ENCODE data around the gene FAM43A. TPM values are rescaled to one million over a fixed set of nuclear protein-coding genes. Genes with fewer than 3 reads are reported as not detected.

The FAM43A gene
- total and polyA plus RNA-seq, 2 of the 8 experiments (the other 6 are each of a cell fraction or from before 2014, with no cell fraction given), result 2.3 to 2.6 TPM

DNA sequence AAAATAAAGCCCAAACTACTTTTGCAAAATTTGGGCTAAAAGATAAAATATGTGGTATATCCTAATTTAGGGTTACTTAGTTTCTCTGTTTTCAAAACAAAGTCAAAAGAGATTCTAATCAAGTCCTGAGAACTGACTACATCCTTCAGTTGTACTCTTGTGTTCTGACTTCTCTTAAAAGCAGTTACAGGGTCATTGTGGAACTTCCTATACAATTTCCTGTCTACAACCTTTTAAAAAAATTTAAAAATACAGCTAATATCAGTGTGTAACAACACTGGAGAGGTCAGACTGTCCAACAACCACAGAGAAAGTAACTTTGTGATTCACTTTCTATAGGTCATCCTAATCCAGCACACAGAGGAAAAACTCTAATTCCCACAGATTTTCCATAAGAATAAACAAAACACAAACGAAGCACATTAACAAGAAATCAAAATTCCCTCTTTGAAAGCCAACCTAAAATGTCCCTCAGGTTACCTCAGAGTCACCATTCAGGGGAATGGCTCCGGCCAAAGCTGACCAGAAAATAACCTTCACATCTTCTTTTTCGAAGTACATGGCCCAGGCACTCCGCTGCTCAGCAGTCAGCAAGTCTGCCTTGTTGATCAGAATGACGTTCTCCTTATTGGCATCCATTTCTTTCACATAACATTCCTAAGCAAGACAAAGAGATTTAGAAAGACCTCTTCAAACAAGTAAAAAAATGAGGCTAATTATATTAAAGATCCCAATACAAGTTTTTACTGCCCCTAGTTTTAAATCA is 27.0 kb upstream of the FAM43A start (continued):
- no peak for TF ChIP-seq NRF1 (IDR thresholded peaks at IDR 0.05; ENCODE audit: low read depth, low read length)
- TF ChIP-seq CEBPB (IDR thresholded peaks at IDR 0.05; ENCODE audit: low read depth, low read length), result no peak
- no peak for TF ChIP-seq FOSL1 (IDR thresholded peaks at IDR 0.05; ENCODE audit: insufficient read depth, low read depth, low read length)
- no peak for TF ChIP-seq ASH2L (IDR thresholded peaks at IDR 0.05; ENCODE audit: low read length)
- no peak for TF ChIP-seq JUND (IDR thresholded peaks at IDR 0.05; ENCODE audit: low read length)
- no peak for TF ChIP-seq JUN (IDR thresholded peaks at IDR 0.05; ENCODE audit: low read depth, low read length)
